ENCODE measurements around the gene DHCR24.
A peak's percentile ranks its signal among the peaks of the same experiment; 100 is the strongest.
"Not testable (repeated sequence)": the region's sequence is repeated elsewhere in the genome, so short reads cannot be mapped to it uniquely, and the experiment has no call there.

Gene DHCR24, protein sequence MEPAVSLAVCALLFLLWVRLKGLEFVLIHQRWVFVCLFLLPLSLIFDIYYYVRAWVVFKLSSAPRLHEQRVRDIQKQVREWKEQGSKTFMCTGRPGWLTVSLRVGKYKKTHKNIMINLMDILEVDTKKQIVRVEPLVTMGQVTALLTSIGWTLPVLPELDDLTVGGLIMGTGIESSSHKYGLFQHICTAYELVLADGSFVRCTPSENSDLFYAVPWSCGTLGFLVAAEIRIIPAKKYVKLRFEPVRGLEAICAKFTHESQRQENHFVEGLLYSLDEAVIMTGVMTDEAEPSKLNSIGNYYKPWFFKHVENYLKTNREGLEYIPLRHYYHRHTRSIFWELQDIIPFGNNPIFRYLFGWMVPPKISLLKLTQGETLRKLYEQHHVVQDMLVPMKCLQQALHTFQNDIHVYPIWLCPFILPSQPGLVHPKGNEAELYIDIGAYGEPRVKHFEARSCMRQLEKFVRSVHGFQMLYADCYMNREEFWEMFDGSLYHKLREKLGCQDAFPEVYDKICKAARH

DNA sequence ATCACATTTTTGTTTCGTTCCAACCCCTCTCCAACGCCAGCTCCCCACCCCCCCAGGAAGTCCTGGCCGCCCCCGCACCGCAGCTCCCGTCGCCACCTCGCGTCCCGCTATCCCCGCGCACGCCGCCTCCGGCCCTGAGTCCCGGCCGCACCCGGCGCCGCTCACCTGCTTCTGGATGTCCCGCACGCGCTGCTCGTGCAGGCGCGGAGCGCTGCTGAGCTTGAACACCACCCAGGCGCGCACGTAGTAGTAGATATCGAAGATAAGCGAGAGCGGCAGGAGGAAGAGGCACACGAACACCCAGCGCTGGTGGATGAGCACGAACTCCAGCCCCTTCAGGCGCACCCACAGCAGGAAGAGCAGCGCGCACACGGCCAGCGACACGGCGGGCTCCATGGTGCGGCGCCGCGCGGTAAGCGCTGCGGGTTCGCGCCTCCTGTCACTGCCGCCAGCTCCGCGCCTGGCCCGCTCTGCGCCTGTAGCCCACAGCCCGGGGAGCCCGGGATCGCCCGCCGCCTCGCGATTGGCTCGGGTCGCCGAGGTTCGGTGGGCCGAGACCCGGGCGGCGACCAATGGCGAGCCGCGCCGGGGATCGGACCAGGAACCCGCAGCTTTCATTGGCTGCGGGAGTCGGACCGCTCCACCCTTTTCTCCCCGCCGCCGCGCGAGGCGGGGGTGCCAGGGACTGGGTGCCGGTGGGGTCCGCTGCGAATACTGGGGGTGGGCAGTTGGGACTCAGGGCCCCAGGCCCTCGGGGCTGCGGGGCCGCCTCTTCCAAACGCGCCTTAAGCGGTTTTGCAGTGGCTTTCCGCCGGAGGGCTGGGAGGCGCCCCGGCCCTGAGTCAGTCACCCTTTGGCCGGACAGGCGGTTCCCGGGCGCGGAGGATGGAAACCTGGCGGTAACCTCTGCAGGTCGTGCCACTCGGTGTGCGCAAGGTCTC, at the start of gene DHCR24:
Gene DHCR24, minus strand, starts transcription at position 472 of the 941 bp plus-strand sequence. Its CDS starts 76 bp downstream, at position 396.
- DNase-seq = peak; percentile 56

DNA sequence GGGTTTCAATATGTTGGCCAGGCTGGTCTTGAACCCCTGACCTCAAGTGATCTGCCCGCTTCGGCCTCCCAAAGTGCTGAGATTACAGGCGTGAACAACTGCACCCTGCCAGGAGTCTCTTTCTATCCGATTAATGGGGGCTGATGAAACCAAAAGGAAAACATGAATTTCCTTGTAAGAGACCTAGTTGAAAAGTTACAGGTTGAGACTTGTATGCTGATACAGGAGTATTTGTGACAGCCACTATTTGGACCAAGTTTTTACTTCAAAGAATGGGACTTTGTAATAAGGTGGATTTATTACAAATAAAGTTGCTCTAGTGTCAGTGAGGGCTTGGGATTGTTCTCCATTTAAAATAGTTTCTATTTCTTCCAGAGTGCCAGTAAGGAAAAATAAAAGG, 49.8 kb upstream of the DHCR24 start:
- DNase-seq = no peak

DNA sequence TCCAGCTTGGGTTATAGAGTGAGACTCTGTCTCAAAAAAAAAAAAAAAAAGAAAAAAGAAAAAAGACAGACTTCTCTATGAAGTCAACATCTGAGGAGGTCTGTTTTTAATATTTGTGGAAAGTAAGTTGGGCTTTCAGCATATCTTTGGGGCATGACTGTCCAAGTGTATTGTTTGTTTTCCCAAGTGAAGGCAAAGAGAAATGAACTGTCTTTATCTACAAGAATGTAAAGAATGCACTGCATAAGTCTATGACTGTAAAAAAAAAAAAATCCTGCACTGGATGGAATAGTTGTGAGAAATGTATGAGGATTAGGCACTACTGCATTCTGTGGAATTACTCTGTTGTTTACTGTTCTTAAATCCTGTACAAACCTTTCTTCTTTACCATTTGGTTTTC, 47.9 kb upstream of the DHCR24 start:
- peak; percentile 68 for DNase-seq

DNA sequence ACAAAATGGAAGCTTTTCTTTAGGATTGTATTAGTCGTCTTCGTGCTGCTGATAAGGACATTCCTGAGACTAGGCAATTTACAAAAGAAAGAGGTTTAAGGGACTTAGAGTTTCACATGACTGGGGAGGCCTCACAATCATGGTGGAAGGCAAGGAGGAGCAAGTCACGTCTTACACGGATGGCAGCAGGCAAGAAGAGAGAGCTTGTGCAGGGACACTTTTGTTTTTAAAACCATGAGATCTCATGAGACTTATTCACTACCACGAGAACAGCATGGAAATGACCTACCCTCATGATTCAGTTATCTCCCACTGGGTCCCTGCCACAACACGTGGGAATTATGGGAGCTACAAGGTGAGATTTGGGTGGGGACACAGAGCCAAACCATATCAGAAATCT, 47.1 kb upstream of the DHCR24 start:
- DNase-seq = not testable (repeated sequence)

DNA sequence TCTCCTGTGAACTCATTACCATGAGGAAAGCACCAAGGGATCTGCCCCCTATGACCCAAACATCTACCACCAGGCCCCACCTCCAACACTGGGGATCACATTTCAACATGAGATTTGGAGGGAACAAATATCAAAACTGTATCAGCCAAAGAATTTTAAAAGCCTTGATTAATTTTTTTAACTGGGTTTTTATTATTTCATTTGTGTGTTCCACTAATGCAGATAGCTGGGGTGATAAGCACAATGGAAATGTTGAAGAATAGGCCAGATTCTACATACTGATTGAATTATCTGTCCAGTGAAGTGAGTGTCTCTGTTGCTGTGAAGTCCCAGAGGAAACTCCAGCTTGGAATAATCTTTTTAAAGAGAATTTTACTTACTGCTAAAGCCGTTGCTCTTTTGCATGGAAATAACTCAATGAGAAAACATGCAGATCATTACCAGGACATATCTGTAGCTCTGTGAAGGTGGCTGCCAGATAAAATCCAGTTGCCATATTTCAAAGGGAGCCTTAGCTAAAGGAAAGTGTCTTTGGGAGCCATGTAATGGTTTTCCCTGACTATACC, 44.4 kb upstream of the DHCR24 start:
- DNase-seq = no peak

DNA sequence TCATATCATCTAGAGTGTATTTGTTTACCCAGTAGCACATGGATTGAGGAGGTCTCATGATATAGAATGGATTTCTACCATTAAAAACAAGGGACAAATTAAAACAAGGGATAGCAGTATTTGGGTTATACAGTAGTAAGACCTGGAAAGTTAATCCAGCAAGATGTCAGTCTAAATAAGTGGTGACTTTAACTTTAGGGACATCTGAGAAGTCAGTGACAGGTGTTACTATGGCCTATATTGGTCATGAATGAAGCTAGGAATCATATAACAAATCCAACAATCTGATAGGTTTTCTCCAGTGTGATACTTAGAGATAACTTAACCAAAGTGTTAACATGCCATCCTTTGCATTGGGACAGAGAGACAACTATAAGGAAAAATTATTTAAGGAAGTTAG, 42.7 kb upstream of the DHCR24 start:
- no peak for DNase-seq

DNA sequence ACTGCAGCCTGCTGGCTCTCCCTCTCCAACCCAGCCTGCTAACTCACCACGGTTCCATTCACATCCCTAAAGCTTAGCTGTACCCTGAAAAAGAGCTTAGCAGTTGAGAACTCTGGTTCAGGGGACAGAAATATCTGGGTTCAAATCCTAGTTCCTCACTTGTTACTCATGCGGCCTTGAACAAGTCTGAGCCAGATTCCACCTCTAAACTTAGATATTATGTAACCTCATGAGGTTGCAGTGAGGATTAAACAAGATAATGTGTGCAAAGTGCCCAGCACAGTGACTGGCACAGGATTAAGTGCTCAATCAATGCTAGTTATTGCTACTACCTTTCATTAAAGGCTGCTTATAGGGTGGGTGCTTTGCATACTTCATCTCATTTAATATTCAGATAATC, 41.3 kb upstream of the DHCR24 start:
- DNase-seq = no peak

DNA sequence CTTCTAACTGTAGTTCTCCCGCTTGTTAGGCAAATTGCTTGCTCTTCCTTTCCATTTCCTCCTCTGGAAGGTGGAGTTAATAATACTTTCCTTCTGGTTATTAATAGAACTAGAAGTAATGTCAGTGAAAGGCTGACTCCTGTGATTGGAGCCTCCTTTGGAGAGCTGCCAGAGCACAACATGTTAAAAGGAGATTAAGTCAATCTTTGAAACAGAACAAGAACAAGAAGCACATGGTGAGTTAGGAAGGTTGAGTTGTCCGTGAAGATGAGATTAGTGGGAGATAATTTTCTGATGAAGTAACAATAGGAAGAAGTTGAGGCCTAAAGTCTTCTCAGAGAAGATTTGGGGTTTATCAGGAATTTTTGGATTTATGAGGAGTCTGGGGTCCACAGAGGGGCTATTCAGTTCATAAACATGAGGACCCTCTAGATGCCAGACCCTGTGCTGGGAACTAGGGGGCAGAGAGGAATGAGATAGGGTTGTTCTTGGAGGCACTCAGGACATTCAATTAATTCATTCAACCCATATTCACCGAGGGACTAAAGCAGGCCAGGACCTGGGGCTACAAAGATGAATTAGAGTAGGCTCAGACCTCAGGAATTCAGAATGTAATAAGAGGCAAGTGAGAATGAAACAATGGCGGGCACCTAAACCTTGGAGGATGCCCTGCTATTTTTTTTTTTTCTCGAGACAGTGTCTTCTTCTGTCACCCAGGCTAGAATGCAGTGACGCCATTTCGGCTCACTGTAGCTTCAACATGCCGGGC, 40.7 kb upstream of the DHCR24 start:
- DNase-seq = no peak

DNA sequence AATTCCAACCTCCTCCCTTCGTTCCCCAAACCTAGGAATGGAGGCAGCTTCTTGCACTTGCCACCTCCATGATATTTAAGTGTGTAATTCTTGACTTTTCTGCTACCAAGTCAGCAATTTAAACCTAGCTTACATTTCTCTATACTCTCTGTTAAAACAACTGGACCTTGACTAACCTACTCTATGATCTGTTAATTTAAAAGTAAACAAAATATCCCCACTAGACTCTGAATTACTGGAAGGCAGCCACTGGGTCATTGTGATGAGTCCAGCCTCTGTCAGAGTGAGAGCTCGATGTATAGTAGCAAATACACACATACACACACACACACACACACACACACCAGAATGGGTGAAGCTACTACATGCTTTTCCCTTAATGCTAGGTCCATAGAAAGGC, 40.0 kb upstream of the DHCR24 start:
- no peak for DNase-seq

DNA sequence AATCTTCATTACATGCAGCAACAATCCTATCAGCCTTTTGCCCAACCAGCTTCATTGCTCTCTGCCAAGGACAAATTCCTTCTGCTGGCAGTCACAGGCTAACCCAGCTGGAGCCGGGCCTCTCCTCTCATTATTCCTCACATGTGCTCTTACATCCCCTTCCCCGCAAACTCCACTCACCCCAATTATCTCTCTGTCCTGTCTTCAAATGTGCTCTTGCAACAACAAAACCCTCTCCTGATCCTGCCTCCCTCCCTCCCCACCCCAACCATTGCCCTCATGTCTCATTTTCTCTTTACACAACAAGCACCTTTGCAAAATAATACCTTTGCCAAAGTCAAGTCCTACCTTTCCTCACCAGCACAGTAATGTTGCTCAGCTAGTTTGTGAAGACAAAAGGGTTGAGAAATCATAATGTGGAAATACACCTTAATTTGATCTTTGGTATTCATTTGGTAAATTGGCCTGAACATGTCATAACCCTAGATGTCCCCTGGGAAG, 36.0 kb upstream of the DHCR24 start:
- DNase-seq = no peak

DNA sequence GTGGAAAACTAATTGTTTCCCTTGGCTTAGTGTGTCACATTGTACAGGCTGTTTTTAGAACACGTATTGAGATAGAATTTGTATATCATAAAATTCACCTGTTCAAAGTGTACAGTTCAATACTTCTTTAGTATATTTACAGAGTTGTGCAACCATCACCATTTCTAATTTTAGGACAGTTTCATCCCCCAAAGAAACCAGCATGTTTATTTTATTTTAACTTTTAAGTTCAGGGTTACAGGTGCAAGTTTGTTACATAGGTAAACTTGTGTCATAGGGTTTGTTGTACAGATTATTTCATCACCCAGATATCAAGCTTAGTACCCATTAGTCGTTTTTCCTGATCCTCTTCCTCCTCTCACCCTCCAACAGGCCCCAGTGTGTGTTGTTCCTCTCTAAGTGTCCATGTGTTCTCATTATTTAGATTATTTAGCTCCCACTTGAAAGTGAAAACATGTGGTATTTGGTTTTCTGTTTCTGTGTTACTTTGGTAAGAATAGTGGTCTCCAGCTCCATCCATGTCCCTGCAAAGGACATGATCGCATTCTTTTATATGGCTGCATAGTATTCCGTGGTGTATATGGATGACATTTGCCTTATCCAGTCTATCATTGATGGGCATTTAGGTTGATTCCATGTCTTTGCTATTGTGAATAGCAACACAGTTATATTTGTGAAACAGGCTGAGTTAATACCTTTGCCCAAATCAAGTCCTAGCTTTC, 35.2 kb upstream of the DHCR24 start:
- DNase-seq = no peak

DNA sequence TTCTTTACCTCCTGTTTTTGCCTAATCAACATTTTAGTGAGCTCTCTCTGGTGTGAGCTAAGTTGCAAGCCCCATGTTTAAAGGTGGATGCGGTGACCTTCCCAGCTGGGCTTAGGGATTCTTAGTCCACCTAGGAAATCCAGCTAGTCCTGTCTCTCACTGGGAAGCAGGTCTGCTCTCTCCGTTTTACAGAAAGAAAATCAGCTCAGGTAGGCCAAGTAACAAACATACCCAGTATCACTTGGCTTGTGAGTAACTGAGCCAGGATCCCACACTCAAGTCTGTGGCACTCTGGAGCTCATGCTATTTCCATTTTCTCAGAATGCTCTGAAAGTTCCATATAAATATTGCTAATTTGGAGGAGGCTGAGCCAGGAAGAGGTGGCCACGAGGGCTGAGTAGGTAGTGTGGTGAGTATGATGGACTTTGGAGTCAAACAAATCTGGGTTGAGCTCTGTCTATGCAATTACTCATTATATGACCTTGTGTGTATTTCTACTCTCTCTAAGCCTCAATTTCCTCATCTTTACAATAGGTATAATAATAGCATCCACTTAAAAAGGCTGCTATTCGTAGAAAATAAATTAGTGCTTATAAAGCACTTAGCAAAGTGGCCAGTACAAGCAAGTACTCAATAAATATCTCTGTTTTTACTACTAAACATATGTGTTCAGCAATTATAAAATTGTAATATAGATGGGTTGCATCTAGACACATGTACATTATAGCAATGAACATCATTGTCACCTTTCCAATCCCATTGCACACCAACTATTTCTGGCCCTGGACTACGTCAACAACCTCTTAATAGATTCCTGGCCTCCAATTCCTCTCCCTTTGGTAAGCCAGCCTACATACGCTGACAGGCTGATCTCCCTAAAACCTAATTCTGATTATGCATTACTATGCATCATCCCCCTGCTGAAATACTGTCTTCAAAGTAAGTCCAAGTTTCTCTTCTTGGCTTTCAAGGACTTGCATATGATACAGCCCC, 32.7 kb upstream of the DHCR24 start:
- DNase-seq = no peak

DNA sequence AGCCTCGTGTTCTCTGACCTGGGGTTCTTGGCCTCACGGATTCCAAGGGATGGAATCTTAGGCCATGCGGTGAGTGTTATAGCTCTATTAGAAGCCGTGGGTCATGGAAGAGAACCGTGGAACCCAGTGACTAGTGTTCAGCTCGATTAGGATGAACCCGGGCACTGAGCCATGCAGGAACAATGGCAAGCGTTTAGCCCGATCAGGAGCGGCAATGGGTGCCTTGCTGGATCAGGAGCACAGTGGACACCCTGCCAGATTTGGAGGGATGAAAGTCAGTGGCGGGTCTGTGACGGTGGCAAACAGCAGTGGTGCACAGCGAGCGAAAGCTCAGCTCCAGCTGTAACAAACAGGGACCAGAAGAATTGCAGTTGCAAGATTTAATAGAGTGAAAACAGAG, 24.1 kb upstream of the DHCR24 start:
- not testable (repeated sequence) for DNase-seq

DNA sequence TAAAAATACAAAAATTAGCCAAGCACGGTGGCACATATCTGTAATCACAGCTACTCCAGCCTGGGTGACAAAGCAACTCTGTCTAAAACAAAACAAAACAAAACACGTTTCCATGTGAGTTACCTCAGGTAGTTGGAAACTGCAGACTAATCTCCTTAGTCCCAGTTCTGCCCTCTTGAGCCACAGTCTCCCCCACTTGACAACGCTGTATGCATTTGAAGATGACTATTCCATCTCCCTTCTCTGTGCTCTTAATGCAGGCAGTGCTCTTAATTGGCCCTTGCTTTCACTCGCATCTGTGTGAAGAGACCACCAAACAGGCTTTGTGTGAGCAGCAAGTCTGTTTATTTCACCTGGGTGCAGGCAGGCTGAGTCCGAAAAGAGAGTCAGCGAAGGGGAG, 19.6 kb upstream of the DHCR24 start:
- no peak for DNase-seq

DNA sequence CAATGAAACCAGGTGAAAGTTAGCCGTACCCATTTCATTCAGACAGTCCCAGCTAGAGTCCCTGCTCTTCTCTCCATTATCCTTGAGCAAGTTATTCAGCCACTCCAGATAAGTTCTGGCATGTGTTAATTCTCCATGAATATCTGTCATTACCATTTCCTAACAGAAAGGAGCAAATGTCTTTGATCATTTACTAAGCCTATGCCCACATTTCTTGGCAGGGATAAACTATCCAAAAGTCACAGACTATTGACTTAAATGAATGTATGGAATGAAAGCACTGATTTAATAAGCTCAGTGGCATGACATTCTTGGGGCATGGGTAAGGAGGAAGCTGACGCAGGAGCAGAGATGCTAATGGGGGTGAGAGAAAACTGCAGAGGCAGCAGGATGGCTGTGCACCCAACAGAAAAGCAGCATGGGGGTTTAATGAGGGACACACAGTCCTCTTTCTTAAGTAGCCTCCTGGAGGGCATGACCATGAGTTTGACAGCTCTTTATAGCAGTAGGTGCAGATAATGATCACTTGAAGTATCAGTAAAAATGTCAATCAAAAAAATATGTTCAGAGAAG, 17.6 kb upstream of the DHCR24 start:
- DNase-seq = peak; percentile 38

DNA sequence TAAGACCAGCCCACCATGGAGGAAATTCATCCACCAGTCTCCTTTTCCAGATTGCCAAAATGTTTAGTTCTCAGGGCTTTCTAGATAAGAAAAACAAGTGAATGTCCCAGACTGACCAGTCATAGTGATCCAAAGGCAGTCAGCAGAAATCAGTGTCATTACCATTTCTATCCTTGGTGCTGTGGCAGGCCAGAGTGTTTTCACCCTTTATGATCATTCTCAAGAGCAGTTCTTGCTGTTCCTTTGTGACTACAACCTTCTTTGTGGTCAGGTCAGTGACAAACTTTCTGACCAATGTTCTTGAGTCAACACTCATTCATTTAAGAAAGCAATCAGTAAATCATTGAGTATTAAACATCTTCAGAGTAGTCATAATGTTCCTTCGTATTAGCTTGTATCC, 7.3 kb upstream of the DHCR24 start:
- no peak for DNase-seq

DNA sequence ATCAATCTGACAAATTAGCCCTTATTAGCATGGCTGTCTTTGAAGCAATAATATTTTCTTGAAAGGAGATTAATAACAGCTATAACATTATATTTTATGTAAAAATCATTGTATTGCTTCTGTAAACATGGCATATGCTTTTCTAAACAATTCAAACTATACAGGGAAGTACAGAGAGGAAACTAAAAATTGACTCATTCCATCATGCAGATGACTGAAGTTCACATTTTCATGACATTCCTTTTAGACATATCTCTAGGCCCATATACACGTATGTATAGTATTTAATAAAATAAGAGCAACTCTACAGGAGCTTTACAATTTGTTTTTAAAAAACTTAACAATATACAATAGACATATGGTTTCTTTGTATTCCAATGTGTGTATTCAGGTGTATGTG, 5.6 kb upstream of the DHCR24 start:
- DNase-seq = no peak

DNA sequence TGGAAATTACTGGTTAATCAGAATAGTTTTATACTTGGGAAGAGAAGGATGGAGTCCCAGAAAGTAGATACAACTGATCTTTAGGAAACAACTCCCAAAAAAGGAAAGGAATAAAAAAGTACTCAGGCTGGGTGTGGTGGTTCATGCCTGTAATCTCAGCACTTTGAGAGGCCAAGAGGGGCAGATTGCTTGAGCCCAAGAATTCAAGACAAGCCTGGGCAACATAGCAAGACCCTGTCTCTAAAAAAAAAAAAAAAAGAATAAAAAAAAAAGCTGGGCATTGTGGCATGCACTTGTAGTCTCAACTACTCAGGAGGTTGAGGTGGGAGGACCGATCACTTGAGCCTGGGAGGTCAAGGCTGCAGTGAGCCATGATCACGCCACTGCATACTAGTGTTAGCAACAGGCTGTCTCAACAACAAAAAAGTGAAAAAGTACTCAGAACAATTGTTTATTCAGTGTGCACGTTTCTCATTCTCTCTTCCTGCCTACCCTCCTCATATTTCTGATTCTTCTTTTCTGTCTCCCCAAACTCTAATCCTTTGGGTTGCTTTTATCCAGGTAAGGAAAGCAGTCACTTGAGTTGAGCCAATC, 2.2 kb upstream of the DHCR24 start:
- DNase-seq = no peak

DNA sequence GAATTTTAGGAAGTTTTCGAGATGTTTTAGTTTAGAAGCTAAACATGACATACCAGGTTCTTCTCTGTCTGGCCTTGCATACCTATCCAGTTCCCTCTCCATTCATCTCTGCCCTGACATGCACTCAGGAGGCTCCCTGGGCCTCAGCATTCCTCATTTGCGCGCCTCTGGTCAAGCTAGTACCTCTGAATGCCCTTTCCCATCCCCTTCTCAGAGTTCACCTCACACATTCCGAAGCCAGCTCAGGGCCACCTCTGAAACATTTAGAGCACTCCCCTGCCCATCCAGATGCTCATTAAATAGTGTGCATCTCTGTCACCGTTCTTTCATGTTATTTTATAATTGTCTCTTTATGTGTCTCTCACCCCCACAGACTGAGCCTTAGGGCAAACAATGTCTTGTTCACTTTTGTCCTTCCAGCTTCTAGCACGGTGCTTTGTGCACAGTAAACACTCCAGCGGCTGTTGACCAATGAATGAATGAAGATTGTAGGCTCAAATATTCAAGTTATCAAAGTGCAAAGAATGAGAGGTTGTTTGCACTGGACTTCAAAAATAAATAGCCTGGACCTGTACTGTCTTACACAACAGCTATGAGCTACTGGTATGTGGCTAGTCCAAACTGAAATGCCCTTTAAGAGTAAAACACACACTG, 1.2 kb upstream of the DHCR24 start:
- no peak for DNase-seq
